K562 (cell line): ENCODE results near the gene NAPB. TPM values are rescaled to one million over a fixed set of nuclear protein-coding genes. Genes with fewer than 3 reads are reported as not detected.

Source experiments
- BRD9 ChIP-seq: fragments of 450-650 bp; IDR thresholded peaks from 2 replicates; pipeline ENCODE4 v1.6.1; 2018; ENCODE audit warnings: low read depth; ENCODE audit not compliant: partially characterized antibody
- CBX5 ChIP-seq: IDR thresholded peaks from 2 replicates; pipeline ENCODE4 v1.6.1; 2014; ENCODE audit warnings: low read depth, borderline replicate concordance
- FIP1L1 ChIP-seq: fragments of 200-400 bp; formaldehyde crosslinking; IDR thresholded peaks from 2 replicates; pipeline ENCODE4 v1.6.1; 2018; ENCODE audit warnings: mild to moderate bottlenecking, low read depth, low read length; ENCODE audit not compliant: poor library complexity, severe bottlenecking
- HNRNPLL ChIP-seq: fragments of 200-400 bp; formaldehyde crosslinking; IDR thresholded peaks from 2 replicates; pipeline ENCODE4 v1.6.1; 2017; ENCODE audit warnings: low read length, low read depth, mild to moderate bottlenecking; ENCODE audit not compliant: poor library complexity, severe bottlenecking
- KLF13 ChIP-seq: fragments of 450-650 bp; IDR thresholded peaks from 2 replicates; pipeline ENCODE4 v1.6.1; 2016; ENCODE audit warnings: missing genetic modification characterization, low read depth, mild to moderate bottlenecking, missing compliant biosample characterization, moderate library complexity, borderline replicate concordance
- LCOR ChIP-seq: sonication (generic); formaldehyde crosslinking; IDR thresholded peaks from 2 replicates; pipeline ENCODE4 v1.8.0; 2022; ENCODE audit warnings: mild to moderate bottlenecking, missing genetic modification reagents
- MAX ChIP-seq: sonication (generic); formaldehyde crosslinking; IDR thresholded peaks from 2 replicates; pipeline ENCODE4 v1.9.0; 2022; ENCODE audit warnings: mild to moderate bottlenecking, missing genetic modification reagents
- MYNN ChIP-seq, 2 experiments: sonication (generic); formaldehyde crosslinking in 1 of 2; IDR thresholded peaks; 2 replicates each; pipeline versions ENCODE4 v1.5.0 to v1.6.1; 2016 to 2020; ENCODE audit warnings: antibody characterized with exemption in 1 of 2, missing genetic modification reagents in 1 of 2
- NKRF ChIP-seq: fragments of 450-650 bp; IDR thresholded peaks from 2 replicates; pipeline ENCODE4 v1.6.1; 2016; ENCODE audit warnings: borderline replicate concordance
- PKNOX1 ChIP-seq: fragments of 450-650 bp; IDR thresholded peaks from 2 replicates; pipeline ENCODE4 v1.6.1; 2016
- RB1 ChIP-seq: fragments of 450-650 bp; IDR thresholded peaks from 2 replicates; pipeline ENCODE4 v1.6.1; 2017; ENCODE audit warnings: low read depth, mild to moderate bottlenecking
- TARDBP ChIP-seq: fragments of 450-650 bp; IDR thresholded peaks from 2 replicates; pipeline ENCODE4 v1.6.1; 2016
- THAP7 ChIP-seq: fragments of 250-450 bp; sonication (Bioruptor Pico); IDR thresholded peaks from 2 replicates; pipeline ENCODE4 v1.5.0; 2021
- YY1 ChIP-seq, 3 experiments: IDR thresholded peaks; 2 replicates each; pipeline ENCODE4 v1.6.1; 2011; ENCODE audit warnings: low read length in 2 of 3, mild to moderate bottlenecking in 2 of 3, moderate library complexity in 2 of 3, borderline replicate concordance in 1 of 3, control low read depth in 1 of 3, low read depth in 1 of 3; ENCODE audit not compliant: insufficient read depth in 3 of 3, insufficient replicate concordance in 2 of 3, control insufficient read depth in 1 of 3, insufficient read length in 1 of 3; ENCODE audit errors: extremely low read depth in 1 of 3
- ZNF253 ChIP-seq: fragments of 250-450 bp; sonication (Bioruptor Pico); conservative IDR thresholded peaks from 2 replicates; pipeline ENCODE4 v1.6.1; 2021; ENCODE audit warnings: mild to moderate bottlenecking
- ZNF280B ChIP-seq: fragments of 250-450 bp; sonication (Bioruptor Pico); IDR thresholded peaks from 2 replicates; pipeline ENCODE4 v1.5.1; 2021; ENCODE audit warnings: mild to moderate bottlenecking
- polyA plus RNA-seq, 8 experiments: library from polyadenylated mRNA; depleted of rRNA in 4 of 8; stranded (reverse) in 5 of 8; unstranded in 3 of 8; fragments of >200 nt; fragmentation: Nextera tagmentation in 2 of 8; fragmentation: Illumina TruSeq in 1 of 8; extraction: Ambion mirVana in 2 of 8; extraction: Trizol in 1 of 8; gene quantifications; 2 replicates each; pipeline versions ENCODE4 v1.2.1 to v1.2.3, GENCODE V29; 2011 to 2014; ENCODE audit warnings: inconsistent platforms in 1 of 8, missing spikeins in 1 of 8
- total RNA-seq, 7 experiments: library from RNA; depleted of rRNA in 6 of 7; stranded (reverse); fragments of >200 nt in 6 of 7; fragmentation: Illumina TruSeq in 2 of 7; extraction: Trizol in 2 of 7; gene quantifications; 2 replicates each; pipeline versions ENCODE4 v1.2.1 to v1.2.3, GENCODE V29; 2011 to 2021; ENCODE audit warnings: low replicate concordance in 1 of 7

Gene NAPB
- total and polyA plus RNA-seq, 9 of the 15 experiments (the other 6 are each of a cell fraction or from before 2014, with no cell fraction given): 1.4 to 7.7 (median 5.2) TPM

GRCh38 chr20:23350196-23350903 lies 70.9 kb downstream of the NAPB start, which contains the start of gene NXT1 (continued):
- TF ChIP-seq YY1 (IDR thresholded peaks at IDR 0.05; ENCODE audit: borderline replicate concordance in 1 of 3, control insufficient read depth in 1 of 3, extremely low read depth in 1 of 3, insufficient read depth in 3 of 3, insufficient read length in 1 of 3, insufficient replicate concordance in 2 of 3, low read depth in 1 of 3, low read length in 2 of 3) (peak in 1 of 3 experiments; percentile 40), MYNN (IDR thresholded peaks at IDR 0.05) (peak; percentile 84; the same call in 1 of the 2 replicates), MYNN (CRISPR knock-in tag; IDR thresholded peaks at IDR 0.05) (no peak; the same call in 1 of the 2 replicates), MAX (CRISPR knock-in tag) (peak; percentile 92), PKNOX1 (peak; percentile 99), ZNF280B (no peak), TARDBP (peak; percentile 71; the same call in 1 of the 2 replicates), KLF13 (tag) (peak; percentile 46; the same call in 1 of the 2 replicates), BRD9 (no peak), LCOR (CRISPR knock-in tag) (peak; percentile 71), NKRF (peak; percentile 71; the same call in 1 of the 2 replicates), RB1 (peak; percentile 77; the same call in 1 of the 2 replicates), FIP1L1 (no peak), HNRNPLL (peak; percentile 66), CBX5 (no peak), THAP7 (CRISPR knock-in tag) (peak; percentile 98), ZNF253 (CRISPR knock-in tag) (no peak)
